GM12873 (cell line): ENCODE data around the gene ENTR1.

Experiments
- TF ChIP-seq, protein P1 (sequence below): IDR thresholded peaks from 2 replicates; pipeline ENCODE4 v1.5.1; 2012; ENCODE audit warnings: low read depth, mild to moderate bottlenecking, moderate library complexity, low read length, control low read depth; ENCODE audit not compliant: insufficient read depth; ENCODE audit errors: missing control alignments

Gene ENTR1, protein sequence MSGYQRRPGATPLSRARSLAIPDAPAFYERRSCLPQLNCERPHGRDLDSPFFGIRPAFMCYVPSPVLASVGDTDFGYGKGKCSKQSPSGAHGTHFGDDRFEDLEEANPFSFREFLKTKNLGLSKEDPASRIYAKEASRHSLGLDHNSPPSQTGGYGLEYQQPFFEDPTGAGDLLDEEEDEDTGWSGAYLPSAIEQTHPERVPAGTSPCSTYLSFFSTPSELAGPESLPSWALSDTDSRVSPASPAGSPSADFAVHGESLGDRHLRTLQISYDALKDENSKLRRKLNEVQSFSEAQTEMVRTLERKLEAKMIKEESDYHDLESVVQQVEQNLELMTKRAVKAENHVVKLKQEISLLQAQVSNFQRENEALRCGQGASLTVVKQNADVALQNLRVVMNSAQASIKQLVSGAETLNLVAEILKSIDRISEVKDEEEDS

GRCh38 chr9:136410500-136411287 lies at the start of gene ENTR1, which contains the start of gene PMPCA:
Gene ENTR1 (minus strand): TSS chr9:136410614. CDS start chr9:136410397, 217 bp downstream.
Gene PMPCA (plus strand): TSS chr9:136410658. CDS start chr9:136410669, 11 bp downstream.
- TF ChIP-seq, protein P1, sequence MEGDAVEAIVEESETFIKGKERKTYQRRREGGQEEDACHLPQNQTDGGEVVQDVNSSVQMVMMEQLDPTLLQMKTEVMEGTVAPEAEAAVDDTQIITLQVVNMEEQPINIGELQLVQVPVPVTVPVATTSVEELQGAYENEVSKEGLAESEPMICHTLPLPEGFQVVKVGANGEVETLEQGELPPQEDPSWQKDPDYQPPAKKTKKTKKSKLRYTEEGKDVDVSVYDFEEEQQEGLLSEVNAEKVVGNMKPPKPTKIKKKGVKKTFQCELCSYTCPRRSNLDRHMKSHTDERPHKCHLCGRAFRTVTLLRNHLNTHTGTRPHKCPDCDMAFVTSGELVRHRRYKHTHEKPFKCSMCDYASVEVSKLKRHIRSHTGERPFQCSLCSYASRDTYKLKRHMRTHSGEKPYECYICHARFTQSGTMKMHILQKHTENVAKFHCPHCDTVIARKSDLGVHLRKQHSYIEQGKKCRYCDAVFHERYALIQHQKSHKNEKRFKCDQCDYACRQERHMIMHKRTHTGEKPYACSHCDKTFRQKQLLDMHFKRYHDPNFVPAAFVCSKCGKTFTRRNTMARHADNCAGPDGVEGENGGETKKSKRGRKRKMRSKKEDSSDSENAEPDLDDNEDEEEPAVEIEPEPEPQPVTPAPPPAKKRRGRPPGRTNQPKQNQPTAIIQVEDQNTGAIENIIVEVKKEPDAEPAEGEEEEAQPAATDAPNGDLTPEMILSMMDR: no peak

- TF ChIP-seq, protein P1: no peak
These were observed 49.0 kb upstream of the ENTR1 start for GRCh38 chr9:136459425-136459824.

GRCh38 chr9:136457326-136457725 lies 46.9 kb upstream of the ENTR1 start:
- TF ChIP-seq, protein P1: no peak

DNA sequence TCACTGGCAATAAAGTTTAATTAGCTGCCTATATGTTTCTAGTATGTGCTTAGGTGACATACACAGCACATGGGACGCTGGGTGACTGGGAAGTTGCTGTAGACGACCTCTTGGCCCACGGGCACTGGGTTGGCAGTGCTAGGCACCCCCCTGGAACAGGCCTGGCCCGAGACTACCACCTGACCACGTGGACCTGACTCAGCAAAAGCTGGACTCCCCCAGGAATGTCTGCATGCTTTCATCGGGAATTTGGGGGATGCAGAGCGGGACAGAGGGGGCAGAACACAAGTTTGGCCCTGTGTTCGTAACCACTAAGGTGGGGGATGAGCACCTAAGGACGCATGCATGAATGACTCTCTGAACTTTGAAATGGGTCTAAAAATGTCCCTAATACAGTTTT lies 45.8 kb upstream of the ENTR1 start:
- TF ChIP-seq, protein P1: no peak

DNA sequence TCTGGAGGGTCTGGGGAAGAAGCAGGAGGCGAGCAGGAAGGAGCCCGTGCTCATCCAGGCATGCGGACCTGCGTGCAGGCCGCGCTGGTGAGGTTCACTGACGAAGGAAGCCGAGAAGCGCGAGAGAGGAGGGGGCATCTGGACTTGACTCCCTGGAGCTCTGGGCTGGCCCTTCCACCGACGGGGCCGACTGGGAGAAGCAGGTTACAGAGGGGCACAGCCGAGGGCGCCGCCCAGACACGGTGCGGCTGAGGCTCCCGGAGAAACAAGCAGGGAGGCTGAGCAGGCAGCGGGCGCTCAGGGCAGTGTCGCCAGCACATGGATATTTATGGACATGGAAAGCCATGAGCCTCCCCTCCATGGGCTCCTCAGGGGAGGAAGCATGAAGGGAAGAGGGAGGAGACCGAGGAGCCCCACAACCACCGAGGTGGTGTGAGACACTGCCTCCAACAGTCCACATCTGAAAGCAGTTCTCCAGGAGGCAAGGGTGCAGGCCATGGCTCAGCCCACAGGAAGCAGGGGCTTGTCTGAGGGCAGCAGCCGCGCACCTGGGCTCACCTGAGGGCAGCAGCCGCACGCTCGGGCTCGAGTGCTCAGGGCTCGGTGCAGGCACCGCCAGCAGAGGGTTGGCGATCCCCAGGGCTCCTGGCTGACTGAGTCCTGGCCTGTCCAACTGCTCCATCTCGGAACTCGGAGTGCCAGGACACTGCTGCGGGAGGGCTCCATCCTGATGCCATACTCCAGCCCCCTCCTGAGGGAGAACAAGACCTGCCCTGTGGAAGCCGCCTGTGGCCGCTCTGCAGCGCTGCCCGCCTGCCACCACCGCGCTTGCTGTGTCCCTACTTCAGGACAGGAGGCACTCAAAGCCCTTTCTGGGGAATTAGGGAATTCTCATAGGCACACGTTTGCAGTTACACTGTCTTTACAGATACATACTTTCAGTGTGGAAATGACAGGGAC lies 44.9 kb upstream of the ENTR1 start:
- TF ChIP-seq, protein P1: no peak

GRCh38 chr9:136454026-136454796 lies 43.8 kb upstream of the ENTR1 start:
- TF ChIP-seq, protein P1: no peak
